ENCODE results near the gene ACSM6. TPM values are rescaled to one million over a fixed set of nuclear protein-coding genes. Genes with fewer than 3 reads are reported as not detected.

Gene ACSM6
- total RNA-seq, 1 experiment from 2014 or later = not detected

DNA sequence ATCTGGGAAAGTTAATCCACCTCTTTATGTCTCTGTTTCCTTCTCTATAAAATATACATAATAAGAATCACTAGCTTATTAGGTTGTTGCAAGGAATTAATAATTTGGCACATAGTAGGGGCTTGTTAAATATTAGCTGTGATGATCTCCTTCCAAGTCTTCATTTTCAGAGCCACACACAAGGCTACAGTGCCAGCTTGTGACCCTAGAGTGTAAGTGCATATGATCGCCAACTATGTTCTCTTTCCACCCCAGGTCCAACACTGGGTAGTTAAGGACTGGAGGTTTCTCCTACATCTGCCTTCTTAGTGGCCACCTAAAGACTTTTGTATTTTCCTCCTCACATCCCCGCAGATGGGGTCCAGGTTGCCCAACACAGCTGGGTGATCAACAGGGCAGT lies 17.9 kb upstream of the ACSM6 start:
- H3K4me3 Mint-ChIP-seq = no peak overlapping the region
- H2BK15ac ChIP-seq (ENCODE audit: low read depth, low read length) = no peak overlapping the region

More for the DNA sequence above, 17.9 kb upstream of the ACSM6 start:
- Mint-ChIP-seq H3K9me3 (peaks cover 2 to 3% of the 10 kb centered on the region in 2 experiments; a peak in 2 of 5 replicates), H3K4me1 (no peaks in the 10 kb centered on the region), H3K27me3 (ENCODE audit: low read depth) (no peaks in the 10 kb centered on the region), H3K27ac (no peak overlapping the region), H3K36me3 (ENCODE audit: insufficient read depth in 1 of 3, low read depth in 3 of 3) (peaks cover 0 to 3% (median 2%) of the 10 kb centered on the region in 3 experiments; a peak in 4 of 7 replicates)
- Histone ChIP-seq H2BK20ac (ENCODE audit: low read depth, low read length, poor library complexity, severe bottlenecking) (no peak overlapping the region), H3K4ac (ENCODE audit: low read depth, low read length) (no peak overlapping the region), H2AK5ac (ENCODE audit: insufficient read length, low read length) (no peak overlapping the region), H3K9me3 (ENCODE audit: control insufficient read depth, low read depth, low read length) (no peaks in the 10 kb centered on the region), H4K20me1 (ENCODE audit: control insufficient read depth, insufficient read depth, insufficient read length) (no peaks in the 10 kb centered on the region), H4K91ac (ENCODE audit: insufficient read length, low read depth, low read length) (no peak overlapping the region), H4K5ac (ENCODE audit: insufficient read length, low read depth, low read length) (no peak overlapping the region), H2BK5ac (ENCODE audit: insufficient read length, low read length) (no peak overlapping the region), H3K56ac (ENCODE audit: insufficient read length, low read depth, low read length) (no peak overlapping the region), H3K4me1 (ENCODE audit: insufficient read depth, low read length) (no peaks in the 10 kb centered on the region), H3T11ph (ENCODE audit: low read length) (no peak overlapping the region), H3K9ac (ENCODE audit: extremely low read depth, insufficient read length, low read length) (no peak overlapping the region), H4K8ac (replicated peaks; ENCODE audit: insufficient read length, low read depth, low read length) (no peak overlapping the region), H3K27me3 (ENCODE audit: insufficient read depth, low read length) (no peaks in the 10 kb centered on the region), H3K14ac (ENCODE audit: insufficient read depth, low read length) (no peak overlapping the region), H2AFZ (ENCODE audit: low read length) (no peak overlapping the region), H3K18ac (ENCODE audit: insufficient read length, low read depth, low read length) (no peak overlapping the region), H3K4me2 (ENCODE audit: insufficient read depth, insufficient read length, low read length) (no peak overlapping the region), H3K79me2 (ENCODE audit: insufficient read depth, low read length) (no peaks in the 10 kb centered on the region), H3K23ac (ENCODE audit: insufficient read length, low read depth, low read length) (no peak overlapping the region), H3K27ac (ENCODE audit: insufficient read length, low read depth, low read length) (no peak overlapping the region), H3K79me1 (ENCODE audit: insufficient read depth, low read depth, low read length, poor library complexity, severe bottlenecking) (no peaks in the 10 kb centered on the region), H2BK12ac (ENCODE audit: insufficient read length, low read depth, low read length) (no peak overlapping the region), H3K23me2 (ENCODE audit: insufficient read length, low read depth, low read length, poor library complexity, severe bottlenecking) (no peaks in the 10 kb centered on the region), H2BK120ac (ENCODE audit: low read depth, low read length, poor library complexity, severe bottlenecking) (no peak overlapping the region)
- WGBS (ENCODE audit: extremely low coverage, insufficient read length, low lambda C conversion rate) = no CpG with 5 or more reads among the region's 2 CpGs
- no peak for DNase-seq
- TF ChIP-seq, protein P1, sequence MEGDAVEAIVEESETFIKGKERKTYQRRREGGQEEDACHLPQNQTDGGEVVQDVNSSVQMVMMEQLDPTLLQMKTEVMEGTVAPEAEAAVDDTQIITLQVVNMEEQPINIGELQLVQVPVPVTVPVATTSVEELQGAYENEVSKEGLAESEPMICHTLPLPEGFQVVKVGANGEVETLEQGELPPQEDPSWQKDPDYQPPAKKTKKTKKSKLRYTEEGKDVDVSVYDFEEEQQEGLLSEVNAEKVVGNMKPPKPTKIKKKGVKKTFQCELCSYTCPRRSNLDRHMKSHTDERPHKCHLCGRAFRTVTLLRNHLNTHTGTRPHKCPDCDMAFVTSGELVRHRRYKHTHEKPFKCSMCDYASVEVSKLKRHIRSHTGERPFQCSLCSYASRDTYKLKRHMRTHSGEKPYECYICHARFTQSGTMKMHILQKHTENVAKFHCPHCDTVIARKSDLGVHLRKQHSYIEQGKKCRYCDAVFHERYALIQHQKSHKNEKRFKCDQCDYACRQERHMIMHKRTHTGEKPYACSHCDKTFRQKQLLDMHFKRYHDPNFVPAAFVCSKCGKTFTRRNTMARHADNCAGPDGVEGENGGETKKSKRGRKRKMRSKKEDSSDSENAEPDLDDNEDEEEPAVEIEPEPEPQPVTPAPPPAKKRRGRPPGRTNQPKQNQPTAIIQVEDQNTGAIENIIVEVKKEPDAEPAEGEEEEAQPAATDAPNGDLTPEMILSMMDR (conservative IDR thresholded peaks at IDR 0.05) = peak; percentile 50; the same call in 2 of the 3 replicates
